Thoracic aorta (tissue), 2 donors: ENCODE data around the gene RFTN1. TPM values are rescaled to one million over a fixed set of nuclear protein-coding genes. Genes with fewer than 3 reads are reported as not detected.
A peak's percentile ranks its signal among the peaks of the same experiment; 100 is the strongest.

Source experiments
- ATAC-seq: fragments of 150-250 bp; one replicate; pipeline ENCODE4 v1.8.0; 2017; ENCODE audit warnings: low read depth; ENCODE audit not compliant: insufficient number of reproducible peaks, low FRiP score
- DNase-seq: peaks from one replicate; pipeline ENCODE4 v3.0.0-alpha.2; 2020; ENCODE audit warnings: low spot score
- H3K27ac ChIP-seq, 2 donors: fragments of 200-600 bp; sonication (generic); 1 replicate in 1 of 2; 2 replicates in 1 of 2; pipeline ENCODE4 v1.5.1; 2016; ENCODE audit warnings: mild to moderate bottlenecking in 2 of 2, moderate library complexity in 2 of 2
- H3K27me3 ChIP-seq: fragments of 200-600 bp; sonication (generic); replicated peaks from 2 replicates; pipeline ENCODE4 v1.6.0; 2016; ENCODE audit warnings: mild to moderate bottlenecking; ENCODE audit not compliant: insufficient read depth
- H3K36me3 ChIP-seq: fragments of 200-600 bp; sonication (generic); one replicate; pipeline ENCODE4 v1.5.1; 2016
- H3K4me1 ChIP-seq, 2 donors: fragments of 200-600 bp; sonication (generic); 1 replicate in 1 of 2; 2 replicates in 1 of 2; pipeline versions ENCODE4 v1.5.1 to v1.6.0; 2016; ENCODE audit warnings: low read depth in 2 of 2, mild to moderate bottlenecking in 1 of 2; ENCODE audit not compliant: control insufficient read depth in 1 of 2
- H3K4me3 ChIP-seq: fragments of 200-600 bp; sonication (generic); 2 replicates; pipeline ENCODE4 v1.5.1; 2016; ENCODE audit warnings: mild to moderate bottlenecking
- H3K9me3 ChIP-seq: fragments of 200-600 bp; sonication (generic); 2 replicates; pipeline ENCODE4 v1.5.1; 2016
- CTCF ChIP-seq: fragments of 200-600 bp; sonication (generic); IDR thresholded peaks from one replicate; pipeline ENCODE4 v1.5.1; 2019; ENCODE audit warnings: antibody characterized with exemption
- total RNA-seq, 2 donors: library from RNA; depleted of rRNA; stranded (reverse); fragments of >200 nt; gene quantifications; one replicate each; pipeline versions ENCODE4 v1.1.0 to v1.2.3, GENCODE V29; 2016

RFTN1 gene
- 100 to 1,000 TPM in 1 of 2 donors, 10 to 100 TPM in 1; 69.7 to 108 TPM for total RNA-seq

GRCh38 chr3:16513141-16514020, at the start of gene RFTN1:
RFTN1 (minus strand) TSS chr3:16513699; CDS start chr3:16493869, 19,830 bp downstream.
- Histone ChIP-seq H3K4me1 (peaks cover 36 to 63% of the 10 kb centered on the region in 2 donors), H3K27ac (peak within 1 kb of the TSS; percentile 76 to 86), H3K4me3 (peak within 1 kb of the TSS; percentile 96), H3K9me3 (no peaks in the 10 kb centered on the region), H3K27me3 (no peaks in the 10 kb centered on the region), H3K36me3 (no peaks in the 10 kb centered on the region)
- peak; percentile 40 for ATAC-seq
- DNase-seq = no peak
- no peak for TF ChIP-seq CTCF

GRCh38 chr3:16559653-16560365, 46.3 kb upstream of the RFTN1 start:
- Histone ChIP-seq H3K4me3 (no peak overlapping the region), H3K27me3 (no peaks in the 10 kb centered on the region), H3K9me3 (no peaks in the 10 kb centered on the region), H3K4me1 (no peaks in the 10 kb centered on the region), H3K36me3 (no peaks in the 10 kb centered on the region), H3K27ac (no peak overlapping the region)
- TF ChIP-seq CTCF = no peak
- DNase-seq (no peak), ATAC-seq (no peak)

- H3K36me3 ChIP-seq = no peaks in the 10 kb centered on the region
- TF ChIP-seq CTCF = no peak
- no peaks in the 10 kb centered on the region for H3K9me3 ChIP-seq
- no peak overlapping the region for H3K27ac ChIP-seq
- no peaks in the 10 kb centered on the region for H3K27me3 ChIP-seq
- no peak for ATAC-seq
- peaks cover 0 to 6% of the 10 kb centered on the region in 2 donors for H3K4me1 ChIP-seq
- no peak overlapping the region for H3K4me3 ChIP-seq
- DNase-seq = no peak
Observed at GRCh38 chr3:16554126-16554525, 40.6 kb upstream of the RFTN1 start.

- H3K9me3 ChIP-seq = no peaks in the 10 kb centered on the region
- no peak for DNase-seq
- no peaks in the 10 kb centered on the region for H3K36me3 ChIP-seq
- peaks cover 0 to 6% of the 10 kb centered on the region in 2 donors for H3K4me1 ChIP-seq
- ATAC-seq = no peak
- TF ChIP-seq CTCF = no peak
- no peaks in the 10 kb centered on the region for H3K27me3 ChIP-seq
- H3K27ac ChIP-seq = no peak overlapping the region
- no peak overlapping the region for H3K4me3 ChIP-seq
Observed at GRCh38 chr3:16552757-16553156, 39.3 kb upstream of the RFTN1 start.

GRCh38 chr3:16551342-16551976, 38.0 kb upstream of the RFTN1 start:
- ATAC-seq = no peak
- no peak overlapping the region for H3K27ac ChIP-seq

More at GRCh38 chr3:16551342-16551976, 38.0 kb upstream of the RFTN1 start:
- no peak for TF ChIP-seq CTCF
- Histone ChIP-seq H3K36me3 (no peaks in the 10 kb centered on the region), H3K4me3 (no peak overlapping the region), H3K9me3 (no peaks in the 10 kb centered on the region), H3K4me1 (peaks cover 0 to 6% of the 10 kb centered on the region in 2 donors), H3K27me3 (no peaks in the 10 kb centered on the region)
- DNase-seq = no peak
